NCI-H2227 (cell line): ENCODE data around the gene ZNF302.

Experiments used
- DNase-seq: peaks from one replicate; lab custom pipeline; 2025; ENCODE audit not compliant: unreplicated experiment; lab: John Stamatoyannopoulos, UW

ZNF302 gene

GRCh38 chr19:34731019-34731829 lies 53.7 kb downstream of the ZNF302 start:
- DNase-seq = no peak

- DNase-seq = no peak
These were observed 54.5 kb downstream of the ZNF302 start for GRCh38 chr19:34731964-34732363.

DNA sequence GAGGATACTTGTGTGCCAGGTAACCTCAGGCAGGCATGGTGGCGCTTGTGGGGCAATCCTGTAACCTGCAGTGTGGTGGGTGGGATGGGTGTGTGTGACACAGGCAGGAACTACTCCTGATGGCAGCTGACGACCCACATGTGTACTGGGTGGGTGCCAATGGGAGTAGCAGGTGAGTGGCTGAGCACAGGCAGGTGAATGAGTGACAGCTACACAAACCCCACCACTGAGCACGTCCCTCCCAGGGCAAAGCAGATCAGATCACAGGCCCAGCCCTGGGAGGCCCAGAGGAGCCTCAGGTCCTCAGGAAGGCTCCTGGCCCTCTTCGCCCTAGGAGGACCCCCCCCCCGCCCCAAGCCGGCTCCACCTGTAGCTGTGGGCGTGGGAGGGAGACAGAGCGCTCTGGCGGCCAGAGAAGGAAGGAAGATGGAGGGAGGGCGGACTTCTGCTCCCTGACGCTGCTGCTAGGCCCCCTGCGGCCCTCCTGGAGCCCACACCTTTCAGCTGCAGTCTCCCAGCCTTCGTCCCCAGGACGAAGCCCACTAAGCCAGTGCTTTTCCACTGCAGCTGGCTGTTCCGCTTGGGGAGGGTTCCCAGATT lies 55.2 kb downstream of the ZNF302 start:
- DNase-seq = peak; percentile 81

DNA sequence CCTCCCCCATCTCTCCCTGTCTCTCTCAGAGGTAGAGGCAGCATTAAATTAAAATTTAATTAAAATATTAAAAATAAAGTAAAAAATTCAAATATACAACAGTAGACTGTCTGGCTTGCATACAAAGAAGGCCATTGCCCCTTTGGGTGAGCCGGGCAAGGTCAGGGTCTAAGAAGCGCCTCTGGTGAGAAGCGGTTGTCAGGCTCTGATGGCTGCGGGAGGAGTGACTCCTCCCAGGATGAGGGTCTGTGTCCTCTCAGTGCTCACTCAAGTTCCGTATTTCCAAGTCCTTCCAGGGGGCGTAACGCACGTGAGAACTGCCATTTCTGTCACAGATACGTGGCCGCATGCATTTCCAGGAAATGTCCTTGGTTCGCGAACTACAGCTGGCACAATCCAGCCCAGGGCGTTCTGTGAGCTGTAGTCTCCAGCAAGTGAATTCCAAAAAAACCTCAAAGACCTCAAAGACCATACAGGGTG lies 55.8 kb downstream of the ZNF302 start:
- DNase-seq = peak; percentile 98

- peak; percentile 100 for DNase-seq
These were observed 56.5 kb downstream of the ZNF302 start, which contains the start of gene ZNF181 for GRCh38 chr19:34733746-34734536. Gene ZNF181, plus strand, starts transcription at chr19:34734243. Its CDS starts 795 bp downstream, at chr19:34735038.

DNA sequence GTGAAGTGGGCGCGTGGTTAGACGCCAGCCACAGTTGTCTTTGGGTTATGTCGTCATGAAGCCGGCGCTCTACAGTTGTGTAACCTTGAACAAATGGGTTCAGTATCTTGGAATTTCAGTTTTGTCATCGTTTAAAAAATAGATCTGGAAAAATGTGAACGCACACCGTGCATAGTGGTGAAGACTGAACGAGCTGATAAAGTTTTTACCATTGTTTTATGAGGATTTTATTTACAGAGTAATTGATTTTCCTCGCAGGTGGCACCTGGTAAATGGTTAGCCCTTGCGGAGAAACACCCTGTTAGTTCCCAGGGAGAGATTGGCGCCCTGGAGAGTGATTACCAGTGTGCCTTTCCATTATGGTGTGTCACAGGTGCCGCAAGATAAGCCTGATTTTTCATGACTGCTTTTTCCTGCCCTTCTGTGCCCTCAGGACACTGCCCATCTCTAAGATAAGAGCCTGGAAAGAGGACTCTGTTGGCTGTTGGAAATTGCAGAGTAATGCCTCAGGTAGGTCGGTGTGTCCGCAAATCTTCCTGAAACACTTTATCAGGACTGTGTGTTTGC lies 57.1 kb downstream of the ZNF302 start:
- peak; percentile 71 for DNase-seq
